GM12878 (cell line): ENCODE results near the gene NRN1L. TPM values are rescaled to one million over a fixed set of nuclear protein-coding genes. Genes with fewer than 3 reads are reported as not detected.

Experiments
- ASH2L ChIP-seq: fragments of 300-600, 200-600 bp; sonication (generic); IDR thresholded peaks from 2 replicates; pipeline ENCODE4 v1.6.1; 2017; ENCODE audit warnings: low read depth, mild to moderate bottlenecking, borderline replicate concordance
- BCL3 ChIP-seq: IDR thresholded peaks from 2 replicates; pipeline ENCODE4 v1.6.1; 2011; ENCODE audit warnings: borderline replicate concordance, low read depth, mild to moderate bottlenecking, moderate library complexity, low read length; ENCODE audit not compliant: insufficient read depth, poor library complexity, severe bottlenecking
- DPF2 ChIP-seq: fragments of 450-650 bp; IDR thresholded peaks from 2 replicates; pipeline ENCODE4 v1.6.1; 2017; ENCODE audit warnings: mild to moderate bottlenecking
- E2F8 ChIP-seq: fragments of 450-650 bp; IDR thresholded peaks from 2 replicates; pipeline ENCODE4 v1.6.1; 2018; ENCODE audit warnings: mild to moderate bottlenecking, low read depth, moderate library complexity; ENCODE audit not compliant: partially characterized antibody
- FOXK2 ChIP-seq: fragments of 450-650 bp; IDR thresholded peaks from 2 replicates; pipeline ENCODE4 v1.6.1; 2017; ENCODE audit warnings: mild to moderate bottlenecking, moderate library complexity
- HDAC6 ChIP-seq: fragments of 200-600 bp; sonication (generic); IDR thresholded peaks from one replicate; pipeline ENCODE4 v1.8.0; 2017; ENCODE audit warnings: antibody characterized with exemption; ENCODE audit not compliant: unreplicated experiment
- KLF5 ChIP-seq: fragments of 450-650 bp; IDR thresholded peaks from 2 replicates; pipeline ENCODE4 v1.6.1; 2014; ENCODE audit warnings: mild to moderate bottlenecking; ENCODE audit not compliant: partially characterized antibody
- NRF1 ChIP-seq: conservative IDR thresholded peaks from 2 replicates; pipeline ENCODE4 v1.6.1; 2011; ENCODE audit warnings: mild to moderate bottlenecking, low read depth, low read length, improper control_type of control experiment
- SRF ChIP-seq, 2 experiments: IDR thresholded peaks; 2 replicates each; pipeline ENCODE4 v1.6.1; 2011; ENCODE audit warnings: low read depth in 2 of 2, low read length in 2 of 2, mild to moderate bottlenecking in 1 of 2, moderate library complexity in 1 of 2
- polyA plus RNA-seq, 11 experiments: library from polyadenylated mRNA; depleted of rRNA in 4 of 11; unstranded in 6 of 11; stranded (reverse) in 5 of 11; fragments of >200 nt; fragmentation: Nextera tagmentation in 4 of 11; fragmentation: Illumina TruSeq in 1 of 11; extraction: Ambion mirVana in 4 of 11; extraction: Trizol in 1 of 11; gene quantifications; 1 replicate in 1 of 11; 2 replicates in 10 of 11; pipeline versions ENCODE4 v1.2.1 to v1.2.3, GENCODE V29; 2011 to 2016; ENCODE audit warnings: inconsistent platforms in 2 of 11, missing spikeins in 2 of 11, low read depth in 1 of 11
- total RNA-seq, 4 experiments: library from RNA; depleted of rRNA in 3 of 4; stranded (reverse); fragments of >200 nt in 3 of 4; fragmentation: Illumina TruSeq in 1 of 4; extraction: Trizol in 1 of 4; gene quantifications; 2 replicates each; pipeline versions ENCODE4 v1.2.1 to v1.2.3, GENCODE V29; 2013 to 2021
- TF ChIP-seq, protein P1 (sequence below): fragments of 450-650 bp; IDR thresholded peaks from 2 replicates; pipeline ENCODE4 v1.6.1; 2017; ENCODE audit warnings: mild to moderate bottlenecking, moderate library complexity
- TF ChIP-seq, protein P2 (sequence below): fragments of 450-650 bp; IDR thresholded peaks from 2 replicates; pipeline ENCODE4 v1.6.1; 2017; ENCODE audit warnings: mild to moderate bottlenecking, low read depth, inconsistent platforms; ENCODE audit not compliant: poor library complexity, severe bottlenecking

Gene NRN1L
- total and polyA plus RNA-seq, 10 of the 15 experiments (the other 5 are each of a cell fraction or from before 2014, with no cell fraction given) = 0.11 to 0.99 (median 0.28) TPM; not detected in 3

GRCh38 chr16:67892899-67893742 lies 8.4 kb downstream of the NRN1L start, which contains the start of gene PSKH1 (continued):
- TF ChIP-seq, protein P1, sequence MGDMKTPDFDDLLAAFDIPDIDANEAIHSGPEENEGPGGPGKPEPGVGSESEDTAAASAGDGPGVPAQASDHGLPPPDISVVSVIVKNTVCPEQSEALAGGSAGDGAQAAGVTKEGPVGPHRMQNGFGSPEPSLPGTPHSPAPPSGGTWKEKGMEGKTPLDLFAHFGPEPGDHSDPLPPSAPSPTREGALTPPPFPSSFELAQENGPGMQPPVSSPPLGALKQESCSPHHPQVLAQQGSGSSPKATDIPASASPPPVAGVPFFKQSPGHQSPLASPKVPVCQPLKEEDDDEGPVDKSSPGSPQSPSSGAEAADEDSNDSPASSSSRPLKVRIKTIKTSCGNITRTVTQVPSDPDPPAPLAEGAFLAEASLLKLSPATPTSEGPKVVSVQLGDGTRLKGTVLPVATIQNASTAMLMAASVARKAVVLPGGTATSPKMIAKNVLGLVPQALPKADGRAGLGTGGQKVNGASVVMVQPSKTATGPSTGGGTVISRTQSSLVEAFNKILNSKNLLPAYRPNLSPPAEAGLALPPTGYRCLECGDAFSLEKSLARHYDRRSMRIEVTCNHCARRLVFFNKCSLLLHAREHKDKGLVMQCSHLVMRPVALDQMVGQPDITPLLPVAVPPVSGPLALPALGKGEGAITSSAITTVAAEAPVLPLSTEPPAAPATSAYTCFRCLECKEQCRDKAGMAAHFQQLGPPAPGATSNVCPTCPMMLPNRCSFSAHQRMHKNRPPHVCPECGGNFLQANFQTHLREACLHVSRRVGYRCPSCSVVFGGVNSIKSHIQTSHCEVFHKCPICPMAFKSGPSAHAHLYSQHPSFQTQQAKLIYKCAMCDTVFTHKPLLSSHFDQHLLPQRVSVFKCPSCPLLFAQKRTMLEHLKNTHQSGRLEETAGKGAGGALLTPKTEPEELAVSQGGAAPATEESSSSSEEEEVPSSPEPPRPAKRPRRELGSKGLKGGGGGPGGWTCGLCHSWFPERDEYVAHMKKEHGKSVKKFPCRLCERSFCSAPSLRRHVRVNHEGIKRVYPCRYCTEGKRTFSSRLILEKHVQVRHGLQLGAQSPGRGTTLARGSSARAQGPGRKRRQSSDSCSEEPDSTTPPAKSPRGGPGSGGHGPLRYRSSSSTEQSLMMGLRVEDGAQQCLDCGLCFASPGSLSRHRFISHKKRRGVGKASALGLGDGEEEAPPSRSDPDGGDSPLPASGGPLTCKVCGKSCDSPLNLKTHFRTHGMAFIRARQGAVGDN = peak; percentile 56
- TF ChIP-seq FOXK2 (no peak), ASH2L (peak; percentile 55; the same call in 1 of the 2 replicates), E2F8 (no peak), SRF (IDR thresholded peaks at IDR 0.05; ENCODE audit: low read depth in 2 of 2, low read length in 2 of 2) (peak in 1 of 2 experiments; percentile 82; a peak in 2 of 4 replicates), NRF1 (no peak), HDAC6 (no peak), KLF5 (no peak), BCL3 (peak; percentile 46), DPF2 (peak; percentile 61)
- TF ChIP-seq, protein P2, sequence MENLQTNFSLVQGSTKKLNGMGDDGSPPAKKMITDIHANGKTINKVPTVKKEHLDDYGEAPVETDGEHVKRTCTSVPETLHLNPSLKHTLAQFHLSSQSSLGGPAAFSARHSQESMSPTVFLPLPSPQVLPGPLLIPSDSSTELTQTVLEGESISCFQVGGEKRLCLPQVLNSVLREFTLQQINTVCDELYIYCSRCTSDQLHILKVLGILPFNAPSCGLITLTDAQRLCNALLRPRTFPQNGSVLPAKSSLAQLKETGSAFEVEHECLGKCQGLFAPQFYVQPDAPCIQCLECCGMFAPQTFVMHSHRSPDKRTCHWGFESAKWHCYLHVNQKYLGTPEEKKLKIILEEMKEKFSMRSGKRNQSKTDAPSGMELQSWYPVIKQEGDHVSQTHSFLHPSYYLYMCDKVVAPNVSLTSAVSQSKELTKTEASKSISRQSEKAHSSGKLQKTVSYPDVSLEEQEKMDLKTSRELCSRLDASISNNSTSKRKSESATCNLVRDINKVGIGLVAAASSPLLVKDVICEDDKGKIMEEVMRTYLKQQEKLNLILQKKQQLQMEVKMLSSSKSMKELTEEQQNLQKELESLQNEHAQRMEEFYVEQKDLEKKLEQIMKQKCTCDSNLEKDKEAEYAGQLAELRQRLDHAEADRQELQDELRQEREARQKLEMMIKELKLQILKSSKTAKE = no peak
